Measurements from ENCODE around the gene GPD1L.

DNA sequence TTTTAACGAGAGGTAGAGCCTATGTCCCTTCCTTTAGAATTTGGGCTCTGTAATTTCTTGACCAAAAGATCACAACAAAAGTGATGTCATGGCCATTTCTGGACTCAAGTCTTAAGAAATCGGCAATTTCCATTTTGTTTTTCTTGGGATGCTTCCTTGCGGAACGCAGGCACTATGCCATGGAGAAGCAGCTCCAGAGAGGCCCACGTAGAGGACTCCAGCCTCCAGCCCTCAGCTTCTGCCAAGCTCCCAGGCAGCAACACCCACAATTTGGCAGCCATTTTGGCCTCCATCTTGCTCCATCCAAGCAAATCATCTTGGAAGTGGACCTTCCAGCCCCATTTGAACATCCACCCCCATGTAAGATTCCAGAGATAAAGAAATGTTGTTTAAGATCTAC lies 6.0 kb upstream of the GPD1L start:
- TF ChIP-seq, protein P1, sequence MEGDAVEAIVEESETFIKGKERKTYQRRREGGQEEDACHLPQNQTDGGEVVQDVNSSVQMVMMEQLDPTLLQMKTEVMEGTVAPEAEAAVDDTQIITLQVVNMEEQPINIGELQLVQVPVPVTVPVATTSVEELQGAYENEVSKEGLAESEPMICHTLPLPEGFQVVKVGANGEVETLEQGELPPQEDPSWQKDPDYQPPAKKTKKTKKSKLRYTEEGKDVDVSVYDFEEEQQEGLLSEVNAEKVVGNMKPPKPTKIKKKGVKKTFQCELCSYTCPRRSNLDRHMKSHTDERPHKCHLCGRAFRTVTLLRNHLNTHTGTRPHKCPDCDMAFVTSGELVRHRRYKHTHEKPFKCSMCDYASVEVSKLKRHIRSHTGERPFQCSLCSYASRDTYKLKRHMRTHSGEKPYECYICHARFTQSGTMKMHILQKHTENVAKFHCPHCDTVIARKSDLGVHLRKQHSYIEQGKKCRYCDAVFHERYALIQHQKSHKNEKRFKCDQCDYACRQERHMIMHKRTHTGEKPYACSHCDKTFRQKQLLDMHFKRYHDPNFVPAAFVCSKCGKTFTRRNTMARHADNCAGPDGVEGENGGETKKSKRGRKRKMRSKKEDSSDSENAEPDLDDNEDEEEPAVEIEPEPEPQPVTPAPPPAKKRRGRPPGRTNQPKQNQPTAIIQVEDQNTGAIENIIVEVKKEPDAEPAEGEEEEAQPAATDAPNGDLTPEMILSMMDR (IDR thresholded peaks at IDR 0.05), result no peak
- TF ChIP-seq POLR2A (IDR thresholded peaks at IDR 0.05), result no peak

Measured in lower leg skin (tissue), 3 donors.